Measurements from ENCODE around the gene ELMOD1. TPM values are rescaled to one million over a fixed set of nuclear protein-coding genes. Genes with fewer than 3 reads are reported as not detected.

The ELMOD1 gene
- total RNA-seq, 2 experiments from 2014 or later, result not detected

DNA sequence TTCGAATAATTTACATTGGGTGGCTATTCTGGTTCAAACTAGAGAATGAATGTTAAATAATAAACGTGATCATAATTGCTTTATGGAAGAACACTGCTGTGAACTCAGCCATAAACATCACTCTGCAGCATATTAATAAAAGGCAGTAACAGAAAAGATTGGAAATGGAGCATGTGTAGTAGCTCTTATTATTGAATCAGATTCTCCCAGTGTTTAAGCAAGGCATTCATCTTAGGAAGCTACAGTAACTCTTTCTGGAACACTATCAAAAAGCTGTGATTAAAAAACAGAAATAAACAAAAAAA is 34.7 kb downstream of the ELMOD1 start:
- H3K27ac ChIP-seq (ENCODE audit: low read depth, low read length, poor library complexity, severe bottlenecking), result no peak overlapping the region
- TF ChIP-seq EZH2phosphoT487 (IDR thresholded peaks at IDR 0.05; ENCODE audit: borderline replicate concordance, low read depth, low read length) (no peak), CTCF (conservative IDR thresholded peaks at IDR 0.05; ENCODE audit: low read length) (no peak)
- no TSS peak for BruUV-seq (replicated peaks)

DNA sequence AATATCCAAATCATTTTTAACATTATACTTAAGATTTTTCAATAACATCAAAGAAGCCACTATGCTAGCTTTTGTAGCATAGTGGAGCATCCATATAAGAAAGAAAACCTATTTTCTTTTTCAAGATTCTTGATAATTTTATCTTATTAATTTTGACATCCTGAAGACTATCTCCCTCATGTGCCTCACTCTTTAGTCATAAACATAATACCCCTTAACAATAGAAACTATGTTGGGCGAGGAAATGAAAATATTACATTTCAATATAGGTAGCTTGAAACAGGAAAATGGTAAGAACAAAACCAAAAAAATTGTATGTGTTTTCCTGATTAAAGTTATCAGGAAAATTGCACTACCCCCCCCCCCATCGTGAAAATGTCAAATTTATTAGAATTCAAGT is 40.1 kb downstream of the ELMOD1 start:
- CTCF ChIA-PET (ENCODE audit: unreplicated experiment), result no interaction called here
- no TSS peak for BruUV-seq (replicated peaks)

More for the DNA sequence above, 34.7 kb downstream of the ELMOD1 start:
- H3K9me2 ChIP-seq (ENCODE audit: insufficient read depth, low read length), result no peaks in the 10 kb centered on the region
- H3K36me3 ChIP-seq (ENCODE audit: insufficient read depth, low read length), result no peaks in the 10 kb centered on the region
- no peaks in the 10 kb centered on the region for H3K4me1 ChIP-seq (ENCODE audit: insufficient read depth, low read length, poor library complexity, severe bottlenecking)
- H2AFZ ChIP-seq (ENCODE audit: low read length), result no peak overlapping the region
- ChIA-PET POLR2A (interaction anchor here (0.7 kb wide), 3 partner anchors 35 to 1788 kb away, joined by 3 to 4 read pairs (median 3); no protein-coding TSS in a partner anchor), CTCF (ENCODE audit: unreplicated experiment) (no interaction called here)
- no peak for DNase-seq (ENCODE audit: low spot score)
- H3K79me2 ChIP-seq (ENCODE audit: insufficient read depth, low read depth, low read length), result no peaks in the 10 kb centered on the region
- intact Hi-C loops (cut with micrococcal nuclease; ENCODE audit: unreplicated experiment), result no loop called here
- no peak overlapping the region for H3K4me2 ChIP-seq (ENCODE audit: low read length)
- no peak overlapping the region for H3K4me3 ChIP-seq (ENCODE audit: low read depth, low read length, poor library complexity, severe bottlenecking)
- H3K9me3 ChIP-seq (ENCODE audit: low read length), result no peaks in the 10 kb centered on the region
- no peaks in the 10 kb centered on the region for H4K20me1 ChIP-seq (ENCODE audit: insufficient read depth, low read length)

More for the DNA sequence above, 40.1 kb downstream of the ELMOD1 start:
- POLR2A ChIA-PET, result interaction anchor here (0.5 to 1.0 kb wide), 4 partner anchors 22 to 598 kb away, joined by 3 to 5 read pairs (median 3); no protein-coding TSS in a partner anchor
- Histone ChIP-seq H3K4me3 (ENCODE audit: low read depth, low read length, poor library complexity, severe bottlenecking) (no peak overlapping the region), H3K27ac (ENCODE audit: low read depth, low read length, poor library complexity, severe bottlenecking) (no peak overlapping the region), H3K4me1 (ENCODE audit: insufficient read depth, low read length, poor library complexity, severe bottlenecking) (no peaks in the 10 kb centered on the region), H2AFZ (ENCODE audit: low read length) (no peak overlapping the region), H3K79me2 (ENCODE audit: insufficient read depth, low read depth, low read length) (no peaks in the 10 kb centered on the region), H4K20me1 (ENCODE audit: insufficient read depth, low read length) (no peaks in the 10 kb centered on the region), H3K4me2 (ENCODE audit: low read length) (no peak overlapping the region), H3K9me3 (ENCODE audit: low read length) (no peaks in the 10 kb centered on the region), H3K9me2 (ENCODE audit: insufficient read depth, low read length) (no peaks in the 10 kb centered on the region), H3K36me3 (ENCODE audit: insufficient read depth, low read length) (no peaks in the 10 kb centered on the region)
- DNase-seq (ENCODE audit: low spot score), result no peak
- intact Hi-C loops (cut with micrococcal nuclease; ENCODE audit: unreplicated experiment), result no loop called here
- no peak for TF ChIP-seq EZH2phosphoT487 (IDR thresholded peaks at IDR 0.05; ENCODE audit: borderline replicate concordance, low read depth, low read length)
- TF ChIP-seq CTCF (conservative IDR thresholded peaks at IDR 0.05; ENCODE audit: low read length), result no peak

Measured in OCI-LY7 (cell line).